Right kidney (tissue), 1 donor: ENCODE data around the gene FAR2.
"Not testable (repeated sequence)": the region's sequence is repeated elsewhere in the genome, so short reads cannot be mapped to it uniquely, and the experiment has no call there.

ENCODE experiments used
- DNase-seq: peaks from one replicate; pipeline ENCODE4 v3.0.0-alpha.2; 2016

FAR2 gene

DNA sequence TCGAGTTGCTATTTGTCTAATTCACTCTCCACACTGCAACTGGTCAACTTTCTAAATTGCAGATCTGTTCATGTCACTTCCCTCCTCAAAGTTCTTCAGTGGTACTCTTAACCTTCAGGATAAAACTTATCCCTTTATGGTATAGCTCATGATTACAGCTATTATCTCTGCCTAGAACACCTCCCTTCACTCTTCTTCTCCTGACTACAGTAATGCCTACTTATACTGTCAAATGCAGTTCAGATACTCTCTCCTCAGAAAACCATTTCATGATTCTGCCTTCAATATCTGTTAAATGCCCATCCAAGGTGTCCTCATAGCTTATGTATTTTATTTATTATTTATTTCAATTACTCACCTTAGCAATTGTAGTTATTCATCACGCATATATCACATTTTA is 85.5 kb downstream of the FAR2 start:
- no peak for DNase-seq

DNA sequence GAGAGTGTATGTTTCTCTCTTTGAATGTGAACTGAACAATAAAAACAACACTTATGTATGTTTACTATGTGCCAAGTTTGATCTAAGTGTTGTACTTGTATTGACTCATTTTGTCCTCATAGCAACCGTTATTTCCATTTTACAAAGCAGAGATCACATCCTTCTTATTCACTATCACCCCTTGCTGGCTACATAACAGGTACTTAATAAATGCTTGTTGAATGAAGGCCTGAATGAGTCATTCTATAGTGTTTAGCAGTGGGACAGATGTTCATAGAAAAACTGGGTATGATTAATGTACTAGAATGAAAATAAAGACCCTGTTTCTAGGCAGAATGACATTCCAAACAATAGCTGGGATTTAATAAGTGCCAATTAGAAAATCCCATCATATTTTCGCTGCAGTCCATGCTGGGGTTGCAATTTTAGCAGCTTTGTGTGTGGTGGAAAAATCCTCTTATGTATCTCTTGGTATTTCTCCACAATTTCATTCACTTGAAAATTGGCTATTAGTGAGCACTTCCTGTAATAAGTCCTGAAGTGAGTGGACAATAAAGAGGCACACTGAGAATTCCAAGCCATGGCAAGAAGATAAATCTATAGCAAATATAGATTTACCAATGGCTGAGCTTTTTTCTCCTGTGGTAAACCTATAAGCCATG is 86.0 kb downstream of the FAR2 start:
- no peak for DNase-seq

DNA sequence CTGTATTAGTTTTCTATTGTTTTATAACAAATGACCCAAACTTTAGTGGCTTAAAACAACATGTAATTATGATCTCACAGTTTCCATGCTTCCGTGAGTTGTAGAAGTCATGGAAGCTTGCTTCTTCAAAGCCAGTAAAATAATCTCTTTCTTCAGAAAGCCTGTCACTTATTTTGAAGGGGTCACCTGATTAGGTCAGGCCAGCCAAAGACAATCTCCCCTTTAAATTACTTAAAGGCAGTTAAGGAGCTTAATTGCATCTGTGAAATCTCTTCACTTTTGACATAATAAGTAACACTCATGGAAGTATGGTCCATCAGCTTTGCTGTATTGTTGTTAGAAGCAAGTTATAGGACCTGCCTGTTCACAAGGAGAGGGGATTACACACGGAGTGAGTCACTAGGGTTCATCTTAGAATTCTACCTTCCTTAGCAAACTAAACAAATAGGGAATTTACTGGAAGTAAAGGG is 89.8 kb downstream of the FAR2 start:
- no peak for DNase-seq

DNA sequence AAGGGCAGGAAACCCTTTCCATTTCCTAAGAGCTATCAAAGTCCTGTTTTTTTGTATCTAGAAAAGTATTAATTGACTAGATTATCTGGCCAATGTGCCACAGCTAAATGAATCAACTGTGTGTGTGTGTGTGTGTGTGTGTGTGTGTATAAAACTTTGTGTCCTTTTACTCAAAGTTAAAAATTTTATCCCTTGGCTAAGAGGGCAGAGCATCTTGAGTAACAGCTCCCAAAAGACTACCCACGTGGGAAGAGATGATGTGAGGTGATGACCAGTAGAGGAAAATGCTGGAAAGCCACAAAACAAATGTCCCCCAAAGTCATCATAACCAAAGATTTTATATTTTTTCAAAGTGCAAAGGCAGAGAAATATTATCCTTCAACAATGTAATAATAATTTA is 90.3 kb downstream of the FAR2 start:
- DNase-seq, result no peak

DNA sequence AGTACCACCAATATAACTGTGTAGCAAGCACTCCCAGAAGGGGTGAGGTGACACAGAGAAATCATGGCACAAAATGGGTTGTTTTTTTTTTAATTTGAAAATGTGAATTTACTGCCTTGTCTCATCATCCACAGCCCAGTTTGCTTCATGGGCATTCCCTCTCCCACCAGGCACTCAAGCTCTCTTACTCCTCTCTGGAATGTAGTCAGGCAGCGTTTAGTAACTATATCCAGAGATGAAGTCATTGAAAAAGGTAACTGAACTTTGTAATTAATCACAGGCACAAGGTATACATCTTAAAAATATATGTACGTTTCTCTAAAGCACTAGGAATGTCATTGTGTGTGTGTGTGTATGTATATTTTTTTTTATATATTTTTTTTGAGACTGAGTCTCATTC is 91.4 kb downstream of the FAR2 start:
- no peak for DNase-seq

DNA sequence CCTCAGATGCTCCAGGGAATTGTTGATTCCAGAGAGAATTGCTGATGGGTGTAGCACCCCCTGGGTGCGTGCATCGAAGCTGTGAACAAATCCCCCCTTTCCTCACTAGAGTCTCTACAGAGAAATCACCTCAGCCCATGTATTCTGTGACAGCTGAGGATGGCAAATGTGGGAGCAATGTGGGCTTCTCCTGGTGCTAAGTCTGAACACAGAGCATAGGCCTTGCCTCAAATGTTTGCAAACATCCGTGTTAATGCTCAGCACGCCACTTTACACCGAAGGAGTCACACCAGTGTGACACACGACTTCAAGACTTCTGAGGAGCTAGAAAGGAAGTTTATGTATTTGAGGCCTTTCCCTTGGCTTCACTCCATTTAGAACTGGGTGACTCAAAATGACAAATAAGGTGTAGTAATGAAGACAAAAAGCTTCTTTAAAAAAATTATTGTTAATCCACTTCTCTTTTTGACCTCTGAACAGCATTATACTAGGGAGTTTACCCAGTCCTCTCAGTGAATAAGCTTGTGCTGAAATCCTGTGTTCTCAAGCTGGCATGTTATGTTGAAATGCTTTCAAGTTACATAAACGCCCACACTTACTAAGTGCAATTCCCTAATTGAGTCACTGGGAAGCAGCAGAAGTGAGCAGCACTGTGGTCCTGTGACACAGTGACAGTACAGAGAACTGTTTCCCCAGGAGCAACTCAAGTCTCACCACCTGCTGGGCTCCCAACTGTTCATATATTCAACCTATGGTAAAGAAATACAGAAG is 92.9 kb downstream of the FAR2 start:
- DNase-seq, result peak; percentile 13

DNA sequence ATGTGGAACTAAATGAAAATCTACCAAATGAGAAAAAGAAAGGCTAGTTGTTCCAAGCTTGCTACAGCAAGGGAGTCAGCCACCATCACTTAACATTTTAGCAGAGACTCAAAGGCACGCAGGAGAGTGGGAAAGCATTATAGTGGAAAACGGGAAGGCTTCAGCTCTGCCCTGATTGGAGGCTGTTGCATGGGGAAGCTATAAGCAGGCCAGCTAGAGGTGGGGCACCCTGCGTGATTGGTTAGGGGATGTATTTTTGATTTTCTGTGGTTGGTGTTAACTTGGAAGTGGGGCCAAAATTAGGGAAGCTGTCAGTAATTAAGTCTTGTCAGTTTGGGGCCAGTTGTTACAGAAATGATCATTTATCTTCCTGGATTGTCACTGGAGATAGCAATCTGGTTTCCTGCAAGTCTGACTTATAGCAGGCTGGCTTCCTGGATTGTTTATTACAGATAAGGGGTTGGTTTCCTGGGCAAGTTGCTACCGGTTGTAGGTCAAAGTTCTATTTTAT is 93.9 kb downstream of the FAR2 start:
- DNase-seq, result no peak

DNA sequence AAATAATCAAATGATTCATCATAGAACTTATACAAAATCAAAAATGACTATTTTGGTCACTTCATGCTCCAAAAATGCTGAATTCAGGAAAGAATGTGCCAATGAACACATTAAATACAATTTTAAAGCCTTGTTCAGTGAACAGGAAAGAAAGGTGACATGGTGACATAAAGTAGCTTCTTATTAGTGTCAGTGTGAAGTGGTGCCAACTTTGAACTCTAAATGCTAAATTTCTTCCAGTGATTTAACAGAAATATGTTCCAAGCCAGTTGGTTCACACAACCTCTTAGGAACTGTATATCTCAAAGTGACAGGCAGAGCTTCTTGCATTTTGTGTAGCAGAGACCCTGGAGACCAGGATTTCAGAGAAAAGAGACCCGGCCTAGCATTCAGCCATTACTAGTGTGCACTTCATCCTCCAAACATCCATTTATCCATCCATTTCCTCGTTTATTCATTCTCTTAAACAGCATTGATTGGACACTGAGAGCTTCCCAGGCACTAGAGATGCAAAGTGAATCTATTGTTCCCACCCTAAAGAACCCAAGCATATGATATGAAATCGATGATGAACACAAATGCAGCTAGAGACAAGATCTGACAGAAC is 95.2 kb downstream of the FAR2 start:
- DNase-seq, result no peak

DNA sequence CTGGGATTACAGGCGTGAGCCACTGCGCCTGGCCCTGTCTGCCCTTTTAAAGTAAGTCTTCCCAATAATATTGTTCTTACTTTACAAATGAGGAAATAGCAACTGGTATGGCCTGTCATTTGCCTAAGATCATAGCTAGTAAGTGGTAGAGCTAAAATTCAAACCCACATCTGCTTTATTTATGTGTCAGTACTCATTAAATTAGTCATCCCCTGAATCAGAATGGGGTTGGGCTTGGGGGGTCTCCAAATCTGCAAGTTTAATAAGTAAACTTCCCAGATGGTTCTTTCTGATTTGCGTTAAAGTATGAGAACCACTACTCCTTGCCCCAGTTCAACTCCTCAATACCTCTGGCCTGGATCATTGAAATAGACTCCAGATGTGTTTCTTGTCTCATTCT is 96.2 kb downstream of the FAR2 start:
- no peak for DNase-seq

DNA sequence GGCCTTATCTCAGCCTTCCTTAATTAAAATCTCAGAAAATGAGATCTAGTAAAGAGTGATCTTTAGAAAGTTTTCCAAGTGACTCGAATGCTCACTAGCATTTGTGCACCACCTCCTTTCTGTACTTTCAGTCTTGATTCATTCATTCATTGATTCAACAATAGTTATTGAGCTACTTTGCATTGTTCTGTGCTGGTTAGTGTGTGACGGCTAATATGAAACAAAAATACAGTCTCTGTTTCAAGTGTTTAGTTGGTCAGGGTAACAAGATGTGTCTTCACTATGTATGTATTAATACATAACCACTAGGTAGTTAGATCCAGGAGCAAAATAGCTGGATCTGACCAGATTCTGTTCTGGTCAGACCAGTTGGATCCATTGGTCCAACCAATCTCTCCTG is 100.9 kb downstream of the FAR2 start:
- DNase-seq, result no peak

DNA sequence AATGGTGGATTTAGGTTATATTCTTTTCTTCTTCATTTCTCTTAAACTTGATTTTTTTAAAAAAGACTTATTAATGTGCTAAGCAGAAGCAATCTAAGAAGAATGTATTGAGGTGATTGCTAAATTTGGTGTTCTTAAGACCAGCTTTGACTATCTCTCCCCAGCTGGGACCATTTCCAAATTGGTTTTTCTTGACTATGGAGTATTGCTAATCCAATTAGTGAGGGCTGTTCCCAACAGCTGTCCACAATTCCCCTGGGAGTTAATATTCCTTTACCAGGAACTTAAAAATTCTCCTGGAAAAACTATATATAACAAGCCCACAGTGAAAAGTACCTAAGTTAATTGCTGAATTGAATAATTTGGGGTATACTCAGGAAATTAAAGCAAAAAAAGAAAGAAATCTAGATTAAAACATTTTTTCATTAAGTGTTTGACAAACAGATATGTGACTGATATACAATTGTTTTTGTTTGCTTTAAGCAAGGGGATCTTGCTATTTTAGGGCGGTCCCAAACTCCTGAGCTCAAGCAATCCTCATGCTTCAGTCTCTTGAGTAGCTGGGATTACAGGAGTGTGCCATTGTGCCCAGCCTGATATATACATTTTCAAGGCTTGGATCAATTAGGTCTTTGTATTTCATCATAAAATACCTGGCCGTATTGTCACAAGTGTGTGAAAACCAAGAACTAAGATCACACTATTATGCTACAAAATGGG is 105.0 kb downstream of the FAR2 start:
- no peak for DNase-seq

DNA sequence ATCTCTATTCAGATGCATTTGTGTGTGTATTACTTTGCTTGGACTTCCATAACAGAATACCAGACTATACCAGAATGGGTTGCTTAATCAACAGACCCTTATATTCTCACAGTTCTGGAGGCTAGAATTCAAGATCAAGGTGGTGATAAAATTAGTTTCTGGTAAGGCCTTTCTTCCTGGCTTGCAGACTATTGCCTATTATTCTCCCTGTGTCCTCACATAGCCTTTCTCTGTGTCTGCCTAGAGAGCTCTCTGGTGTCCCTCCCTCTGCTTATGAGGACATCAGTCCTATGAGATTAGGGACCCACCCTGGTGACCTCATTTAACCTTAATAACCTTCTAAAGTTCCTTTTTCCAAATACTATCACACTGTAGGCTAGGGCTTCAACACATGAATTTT is 106.0 kb downstream of the FAR2 start:
- no peak for DNase-seq

DNA sequence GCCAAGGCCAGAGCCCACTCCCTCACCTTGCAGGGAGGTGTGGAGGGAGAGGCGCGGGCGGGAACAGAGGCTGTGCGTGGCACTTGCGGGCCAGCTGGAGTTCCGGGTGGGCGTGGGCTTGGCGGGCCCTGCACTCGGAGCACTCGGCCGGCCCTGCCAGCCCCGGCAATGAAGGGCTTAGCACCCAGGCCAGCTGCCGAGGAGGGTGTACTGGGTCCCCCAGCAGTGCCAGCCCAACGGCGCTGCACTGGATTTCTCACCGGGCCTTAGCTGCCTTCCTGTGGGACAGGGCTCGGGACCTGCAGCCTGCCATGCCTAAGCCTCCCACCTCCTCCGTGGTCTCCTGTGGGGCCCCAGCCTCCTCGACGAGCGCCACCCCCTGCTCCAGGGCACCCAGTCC is 107.5 kb downstream of the FAR2 start:
- DNase-seq, result no peak

DNA sequence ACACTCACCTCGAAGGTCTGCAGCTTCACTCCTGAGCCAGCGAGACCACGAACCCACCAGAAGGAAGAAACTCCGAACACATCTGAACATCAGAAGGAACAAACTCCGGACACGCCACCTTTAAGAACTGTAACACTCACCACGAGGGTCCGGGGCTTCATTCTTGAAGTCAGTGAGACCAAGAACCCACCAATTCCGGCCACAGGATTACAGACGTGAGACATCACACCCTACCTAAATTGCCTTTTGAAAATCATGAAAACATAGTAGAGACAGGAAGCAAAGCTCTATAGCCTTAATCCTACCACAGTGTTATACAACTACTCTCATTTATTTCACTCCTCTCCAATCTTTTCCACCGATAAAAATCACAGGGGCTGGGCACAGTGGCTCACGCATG is 108.6 kb downstream of the FAR2 start:
- not testable (repeated sequence) for DNase-seq

DNA sequence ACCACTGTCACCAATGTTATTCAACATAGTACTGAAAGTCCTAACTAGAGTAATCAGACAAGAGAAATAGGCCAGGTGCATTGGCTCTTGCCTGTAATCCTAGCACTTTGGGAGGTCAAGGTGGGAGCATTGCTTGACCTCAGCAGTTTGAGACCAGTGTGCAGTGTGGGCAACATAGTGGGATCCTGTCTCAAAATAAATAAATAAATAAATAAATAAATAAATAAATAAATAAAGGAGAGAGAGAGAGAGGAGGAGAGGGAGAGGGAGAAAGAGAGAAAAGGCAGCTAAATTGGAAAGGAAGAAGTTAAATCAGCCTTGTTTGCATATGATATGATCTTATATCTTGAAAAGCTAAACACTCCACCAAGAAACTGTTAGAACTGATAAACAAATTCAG is 115.3 kb downstream of the FAR2 start:
- no peak for DNase-seq

DNA sequence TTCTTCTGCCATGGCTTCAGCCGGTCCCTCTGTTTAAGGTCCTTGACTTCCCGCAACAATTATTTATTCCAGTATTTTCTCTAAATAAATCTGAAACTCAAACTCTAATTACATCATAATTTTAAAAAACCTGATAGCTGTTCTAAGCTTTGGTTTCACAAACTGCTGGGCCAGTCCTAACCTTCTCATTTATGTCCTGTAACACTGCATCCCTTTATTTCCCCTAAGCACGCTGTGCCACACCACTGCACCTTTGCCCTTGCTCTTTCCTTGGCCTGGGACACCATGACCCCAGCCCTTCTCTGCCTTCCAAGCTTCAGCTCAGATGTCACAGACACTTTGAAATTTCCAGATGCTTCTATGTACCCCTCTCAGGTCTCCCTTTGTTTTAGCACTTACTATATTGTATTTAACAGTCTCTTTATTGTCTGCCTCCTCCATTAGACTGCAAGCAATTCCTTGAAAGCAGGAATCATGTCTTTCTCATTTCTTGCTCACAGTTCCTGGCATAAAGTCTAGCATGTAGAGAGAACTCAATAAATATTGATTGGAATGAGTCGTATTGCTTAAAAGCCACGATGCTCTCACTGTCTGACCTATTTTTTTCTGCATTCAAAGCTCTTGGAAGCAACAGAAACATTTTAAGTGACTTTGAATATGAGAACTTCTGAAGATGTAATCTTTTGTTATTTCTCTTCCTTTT is 120.8 kb downstream of the FAR2 start:
- DNase-seq, result no peak

DNA sequence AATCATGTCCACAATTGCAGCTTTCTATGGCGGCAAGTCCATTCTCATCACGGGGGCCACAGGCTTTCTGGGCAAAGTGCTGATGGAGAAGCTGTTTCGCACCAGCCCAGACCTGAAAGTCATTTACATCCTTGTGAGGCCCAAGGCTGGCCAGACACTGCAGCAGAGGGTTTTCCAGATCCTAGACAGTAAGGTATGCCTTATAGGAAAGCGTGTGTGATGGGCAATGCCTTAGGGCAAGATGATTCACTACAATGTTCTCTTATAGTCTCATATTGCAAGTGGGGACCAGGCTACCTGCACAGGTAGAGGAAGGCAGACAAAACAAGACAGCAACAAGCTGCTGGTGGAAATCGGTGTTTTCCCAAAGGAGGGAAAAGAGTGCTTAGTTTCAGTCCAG is 121.4 kb downstream of the FAR2 start:
- DNase-seq, result no peak

DNA sequence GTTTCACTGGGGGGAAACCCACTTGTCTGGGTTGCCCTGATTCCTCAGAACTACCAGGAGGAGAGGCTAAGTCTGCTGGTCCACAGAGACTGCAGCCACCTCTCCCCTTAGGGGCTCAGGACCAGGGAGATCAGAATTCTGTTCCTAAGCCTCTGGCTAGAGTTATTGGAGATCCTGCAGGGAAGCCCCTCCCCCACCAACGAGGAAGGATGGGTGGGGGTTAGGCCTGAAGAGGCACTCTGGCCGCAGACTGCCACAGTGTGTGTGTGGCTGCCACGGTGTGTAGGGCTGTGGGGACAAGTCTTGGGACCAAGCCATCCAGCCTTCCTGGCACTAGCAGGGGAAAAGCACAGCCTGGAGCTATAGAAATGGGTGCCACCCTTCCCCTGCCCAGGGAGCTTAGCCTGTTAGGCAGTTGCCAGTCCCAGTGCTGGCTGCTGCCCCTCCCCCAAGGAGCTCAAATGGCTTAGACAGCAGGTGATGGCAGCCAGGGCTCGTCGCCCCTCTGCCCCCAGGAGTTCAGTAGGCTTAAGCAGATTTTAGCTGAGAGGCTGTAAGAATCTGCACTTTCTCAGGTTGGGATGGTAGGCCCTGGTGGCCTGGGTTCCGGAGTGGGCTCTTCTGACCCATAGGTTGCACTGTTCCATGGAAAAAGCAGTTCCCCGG is 124.2 kb downstream of the FAR2 start:
- no peak for DNase-seq

DNA sequence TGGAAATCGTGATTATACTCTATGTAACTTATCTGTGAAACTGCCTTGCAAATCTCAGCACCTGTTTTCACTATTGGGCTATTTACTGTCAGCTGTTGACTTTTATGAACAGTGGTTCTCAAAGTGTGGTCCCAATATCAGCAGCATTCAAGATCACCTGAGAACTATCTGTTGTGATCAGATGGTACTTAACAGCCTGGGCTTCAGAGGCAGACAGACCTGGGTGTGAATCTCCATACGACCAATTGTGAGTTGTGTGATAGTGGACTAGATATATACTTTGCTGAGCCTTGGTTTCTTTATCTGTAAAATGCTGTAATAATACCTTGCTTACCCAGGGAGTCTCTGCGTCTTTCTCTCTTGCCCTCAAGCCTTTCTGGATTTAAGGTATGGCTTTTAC is 126.8 kb downstream of the FAR2 start:
- DNase-seq, result no peak

DNA sequence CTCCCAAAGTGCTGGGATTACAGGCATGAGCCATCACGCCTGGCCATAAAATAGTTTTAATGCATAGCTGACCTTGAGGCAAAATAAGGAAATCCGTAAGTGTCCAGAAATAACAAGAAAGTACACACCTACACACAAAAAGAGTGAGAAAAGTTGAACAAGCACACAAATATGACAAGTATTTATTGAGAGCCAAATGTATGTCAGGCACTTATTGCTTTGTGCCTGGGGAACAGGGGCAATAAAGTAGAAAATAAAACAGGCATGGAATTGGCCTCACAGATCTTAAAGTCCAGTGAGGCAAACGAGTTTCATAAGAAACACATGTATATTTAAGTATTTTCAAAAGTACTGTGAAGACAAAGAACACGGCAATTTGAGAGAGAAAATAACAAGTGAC is 128.2 kb downstream of the FAR2 start:
- DNase-seq, result no peak

DNA sequence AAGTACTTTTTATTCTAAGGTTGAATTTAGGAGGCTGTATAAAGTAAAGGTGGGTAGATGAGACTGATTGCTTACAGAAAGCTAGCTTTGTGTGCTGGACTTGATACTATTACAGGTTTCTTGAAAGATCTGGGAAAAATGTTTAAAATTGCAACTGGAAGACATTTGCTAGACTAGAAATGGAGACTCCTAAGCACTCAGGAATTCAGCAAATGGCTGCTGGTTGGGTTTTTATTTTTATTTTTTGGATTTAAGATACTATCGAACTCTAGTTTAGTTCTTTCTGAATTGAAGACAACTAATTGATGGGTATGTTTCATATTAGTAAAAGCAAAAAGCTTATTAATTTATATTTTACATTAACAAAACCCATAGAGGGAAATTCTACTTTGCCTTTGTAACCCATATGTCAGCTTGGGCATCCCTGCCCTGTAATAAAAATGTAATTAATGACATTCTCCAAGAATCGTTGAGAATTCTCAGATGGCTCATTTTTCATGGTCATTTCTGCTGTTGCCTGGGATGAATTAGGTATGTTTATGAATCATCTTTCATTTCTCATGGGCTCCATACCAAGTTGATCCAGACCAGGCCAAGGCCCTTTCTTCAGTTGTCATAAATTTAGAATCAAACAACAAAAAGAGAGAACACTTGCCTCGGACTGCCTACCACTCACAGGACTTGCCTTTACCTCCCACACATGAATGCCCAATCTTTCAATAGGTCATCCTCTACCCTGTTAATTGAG is 129.8 kb downstream of the FAR2 start:
- DNase-seq, result no peak
